ENCODE measurements around the gene CXorf65. TPM values are rescaled to one million over a fixed set of nuclear protein-coding genes. Genes with fewer than 3 reads are reported as not detected.
A peak's percentile ranks its signal among the peaks of the same experiment; 100 is the strongest.

The CXorf65 gene
- 10 to 100 TPM in 1 of 3 donors, 1 to 10 TPM in 2; 6.0 to 11.3 (median 6.6) TPM for total RNA-seq

DNA sequence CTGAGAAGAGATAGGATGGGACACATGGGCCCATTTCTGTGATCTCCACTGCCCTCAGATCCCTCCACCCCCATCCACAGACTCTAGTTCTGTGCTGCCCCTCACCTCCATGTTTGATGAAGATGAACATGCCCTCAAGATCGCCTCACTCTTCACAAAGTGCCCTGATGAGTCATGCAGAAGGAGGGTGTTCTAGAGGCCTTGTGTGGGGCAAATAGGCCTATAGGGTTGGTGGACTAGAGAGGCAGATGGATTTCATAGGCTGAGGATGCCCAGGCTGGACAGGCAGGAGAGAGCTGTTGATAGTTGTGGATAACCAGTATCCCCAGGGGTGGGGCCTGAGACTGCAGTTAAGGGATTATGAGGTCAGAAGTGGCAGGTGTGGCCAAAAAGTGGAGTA, at the start of gene CXorf65:
Gene CXorf65, minus strand, starts transcription at position 314 of the 400 bp plus-strand sequence. Its CDS starts 184 bp downstream, at position 130.
- ATAC-seq (peak in 1 of 2 donors; percentile 22), DNase-seq (no peak)
- peaks cover 62% of the 10 kb centered on the region for H3K4me1 Mint-ChIP-seq (ENCODE audit: low read depth)
- H3K4me3 Mint-ChIP-seq = peak within 1 kb of the TSS; percentile 96
- H3K36me3 Mint-ChIP-seq (ENCODE audit: insufficient read depth) = peaks cover 39% of the 10 kb centered on the region
- H3K9me3 Mint-ChIP-seq = no peaks in the 10 kb centered on the region
- no peaks in the 10 kb centered on the region for H3K27me3 Mint-ChIP-seq (ENCODE audit: low read depth)

DNA sequence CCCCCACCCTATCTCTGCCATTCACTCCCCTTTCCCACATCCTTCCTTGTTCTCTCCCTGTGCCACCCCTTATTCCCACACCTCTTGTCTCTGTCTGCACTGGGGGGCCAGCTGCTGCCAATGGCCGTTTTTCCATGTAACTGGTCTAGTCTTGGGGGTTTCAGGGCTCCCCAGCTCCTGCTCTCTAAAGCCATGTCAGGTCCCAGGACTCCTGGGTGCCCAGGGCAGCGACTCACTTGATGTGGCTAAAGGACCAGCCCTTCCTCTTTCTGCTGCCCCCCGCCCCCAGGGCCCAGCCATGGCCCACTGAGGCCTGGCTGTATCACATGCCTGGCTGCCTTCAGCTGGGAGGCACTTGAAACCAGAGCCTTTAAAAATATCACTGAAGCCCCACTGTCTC, 48.1 kb upstream of the CXorf65 start:
- Mint-ChIP-seq H3K4me1 (ENCODE audit: low read depth) (peaks cover 12% of the 10 kb centered on the region), H3K4me3 (no peak overlapping the region), H3K27me3 (ENCODE audit: low read depth) (no peaks in the 10 kb centered on the region), H3K36me3 (ENCODE audit: insufficient read depth) (no peaks in the 10 kb centered on the region), H3K9me3 (no peaks in the 10 kb centered on the region)
- DNase-seq = no peak
- no peak for ATAC-seq

DNA sequence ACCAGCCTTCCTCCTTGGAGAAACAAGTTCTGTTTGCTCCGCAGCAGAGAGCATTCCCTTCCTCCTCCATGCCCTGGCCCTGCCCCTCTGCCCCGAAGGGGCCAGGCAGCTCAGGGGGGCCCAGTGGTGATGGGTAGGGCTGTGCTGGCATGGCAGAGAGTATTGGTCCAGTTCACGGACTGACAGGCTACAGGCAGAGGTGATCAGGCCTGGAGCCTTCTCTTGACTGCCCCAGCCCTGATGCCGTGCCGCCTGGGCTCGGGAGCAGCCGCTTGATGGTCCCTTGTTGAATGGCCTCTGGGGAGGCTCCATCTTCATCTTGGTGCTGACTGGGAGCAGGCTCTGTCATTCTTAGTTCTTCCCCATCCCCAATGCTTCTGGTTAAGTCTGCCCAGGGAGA, 47.7 kb upstream of the CXorf65 start:
- Mint-ChIP-seq H3K9me3 (no peaks in the 10 kb centered on the region), H3K27me3 (ENCODE audit: low read depth) (no peaks in the 10 kb centered on the region), H3K4me3 (no peak overlapping the region), H3K4me1 (ENCODE audit: low read depth) (peaks cover 8% of the 10 kb centered on the region), H3K36me3 (ENCODE audit: insufficient read depth) (no peaks in the 10 kb centered on the region)
- ATAC-seq (no peak), DNase-seq (no peak)

DNA sequence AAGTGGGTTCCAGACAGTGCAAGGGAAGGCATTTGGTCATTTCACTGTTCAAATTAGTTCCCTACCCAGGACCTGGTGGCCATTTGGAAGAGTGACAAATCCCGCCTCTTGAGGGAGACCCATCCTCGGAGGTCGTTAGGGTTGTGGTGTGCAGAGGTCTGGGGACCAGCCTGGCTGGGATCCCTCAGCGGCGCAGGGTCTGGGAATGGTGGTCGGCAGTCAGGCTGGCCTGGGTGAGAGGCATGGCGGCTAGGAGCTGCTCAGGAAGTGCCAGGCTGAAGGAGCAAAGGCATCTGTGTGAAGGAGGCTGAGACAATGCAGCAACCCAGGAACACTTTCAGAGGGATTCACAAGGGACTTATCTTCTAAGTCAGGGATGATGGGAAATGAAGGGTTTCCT, 44.8 kb upstream of the CXorf65 start:
- H3K27me3 Mint-ChIP-seq (ENCODE audit: low read depth) = no peaks in the 10 kb centered on the region

DNA sequence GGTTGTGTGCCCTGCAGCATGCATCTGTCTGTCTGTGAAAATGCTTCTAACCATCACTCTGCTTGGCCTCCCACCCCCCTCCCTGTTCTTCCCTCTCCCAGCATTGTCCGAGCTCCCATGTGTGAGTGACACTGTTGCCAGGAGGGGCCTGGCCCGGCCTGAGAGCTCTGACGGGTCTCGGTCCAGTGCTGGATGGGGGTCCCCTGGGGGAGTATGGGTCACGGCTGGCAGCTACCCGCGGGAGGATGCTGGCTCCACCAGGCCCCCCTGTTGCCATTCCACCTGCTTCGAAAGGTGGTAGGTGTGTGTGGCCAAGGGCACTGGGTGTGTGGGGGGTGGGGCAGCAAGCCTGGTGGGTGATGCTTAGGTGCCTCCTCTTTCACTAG, 41.7 kb upstream of the CXorf65 start:
- Mint-ChIP-seq H3K4me3 (no peak overlapping the region), H3K36me3 (ENCODE audit: insufficient read depth) (no peaks in the 10 kb centered on the region), H3K4me1 (ENCODE audit: low read depth) (peaks cover 13% of the 10 kb centered on the region), H3K9me3 (no peaks in the 10 kb centered on the region), H3K27me3 (ENCODE audit: low read depth) (no peaks in the 10 kb centered on the region)
- DNase-seq (no peak), ATAC-seq (no peak)

More for the DNA sequence above, 44.8 kb upstream of the CXorf65 start:
- H3K4me1 Mint-ChIP-seq (ENCODE audit: low read depth) = peaks cover 4% of the 10 kb centered on the region
- H3K4me3 Mint-ChIP-seq = no peak overlapping the region
- no peak for ATAC-seq
- DNase-seq = no peak
- H3K9me3 Mint-ChIP-seq = no peaks in the 10 kb centered on the region
- H3K36me3 Mint-ChIP-seq (ENCODE audit: insufficient read depth) = no peaks in the 10 kb centered on the region

DNA sequence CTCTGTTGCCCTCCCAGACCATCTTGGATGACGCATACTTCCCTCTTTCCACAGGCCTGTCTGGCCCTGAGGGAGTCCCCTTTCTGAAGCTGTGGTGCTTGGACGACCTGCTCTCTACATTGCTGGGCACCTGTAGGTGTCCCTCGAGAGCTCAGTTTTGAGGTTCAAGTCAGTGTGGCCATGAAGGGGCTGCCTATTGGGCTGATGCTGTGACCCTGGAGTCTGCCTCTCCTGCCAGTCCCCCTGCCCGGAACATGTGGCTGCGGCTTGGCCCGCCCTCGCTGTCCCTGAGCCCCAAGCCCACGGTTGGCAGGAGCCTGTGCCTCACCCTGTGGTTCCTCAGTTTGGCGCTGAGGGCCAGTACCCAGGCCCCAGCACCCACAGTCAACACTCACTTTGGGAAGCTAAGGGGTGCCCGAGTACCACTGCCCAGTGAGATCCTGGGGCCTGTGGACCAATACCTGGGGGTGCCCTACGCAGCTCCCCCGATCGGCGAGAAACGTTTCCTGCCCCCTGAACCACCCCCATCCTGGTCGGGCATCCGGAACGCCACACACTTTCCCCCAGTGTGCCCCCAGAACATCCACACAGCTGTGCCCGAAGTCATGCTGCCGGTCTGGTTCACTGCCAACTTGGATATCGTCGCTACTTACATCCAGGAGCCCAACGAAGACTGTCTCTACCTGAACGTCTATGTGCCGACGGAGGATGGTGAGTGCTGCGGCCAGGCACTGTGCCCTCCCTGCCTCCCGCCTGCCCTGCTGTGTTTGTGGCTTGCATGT, 41.1 kb upstream of the CXorf65 start:
- Mint-ChIP-seq H3K36me3 (ENCODE audit: insufficient read depth) (no peaks in the 10 kb centered on the region), H3K4me1 (ENCODE audit: low read depth) (peaks cover 13% of the 10 kb centered on the region), H3K4me3 (no peak overlapping the region), H3K27me3 (ENCODE audit: low read depth) (no peaks in the 10 kb centered on the region), H3K9me3 (no peaks in the 10 kb centered on the region)
- DNase-seq (no peak), ATAC-seq (no peak)

DNA sequence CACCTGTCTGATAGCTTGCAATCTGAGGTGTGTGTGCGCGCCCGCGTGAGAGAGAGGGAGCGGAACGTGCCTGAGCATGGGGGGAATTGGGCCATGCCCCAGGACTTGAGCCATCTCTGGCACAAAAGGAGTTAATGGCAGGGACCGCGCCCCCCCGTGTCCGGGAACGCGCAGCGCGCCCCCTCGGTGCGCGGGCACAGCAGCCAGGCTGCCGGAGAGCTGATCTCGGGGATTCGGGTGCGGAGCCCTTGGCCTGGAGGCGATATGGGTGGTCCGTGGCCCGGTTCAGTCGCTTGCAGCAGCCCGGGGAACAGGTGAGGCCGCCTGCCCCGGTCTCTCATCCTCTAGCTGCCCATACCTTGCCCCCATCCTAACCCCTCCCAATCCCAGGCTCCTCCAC, 38.1 kb upstream of the CXorf65 start, which contains the start of gene NLGN3:
Gene NLGN3, plus strand, starts transcription at position 191 of the 400 bp plus-strand sequence. CDS start 2,909 bp downstream, outside the sequence.
- no peaks in the 10 kb centered on the region for H3K9me3 Mint-ChIP-seq
- DNase-seq (no peak), ATAC-seq (no peak)
- H3K27me3 Mint-ChIP-seq (ENCODE audit: low read depth) = no peaks in the 10 kb centered on the region
- H3K4me3 Mint-ChIP-seq = peak within 1 kb of the TSS; percentile 26
- H3K36me3 Mint-ChIP-seq (ENCODE audit: insufficient read depth) = no peaks in the 10 kb centered on the region
- H3K4me1 Mint-ChIP-seq (ENCODE audit: low read depth) = peaks cover 15% of the 10 kb centered on the region

DNA sequence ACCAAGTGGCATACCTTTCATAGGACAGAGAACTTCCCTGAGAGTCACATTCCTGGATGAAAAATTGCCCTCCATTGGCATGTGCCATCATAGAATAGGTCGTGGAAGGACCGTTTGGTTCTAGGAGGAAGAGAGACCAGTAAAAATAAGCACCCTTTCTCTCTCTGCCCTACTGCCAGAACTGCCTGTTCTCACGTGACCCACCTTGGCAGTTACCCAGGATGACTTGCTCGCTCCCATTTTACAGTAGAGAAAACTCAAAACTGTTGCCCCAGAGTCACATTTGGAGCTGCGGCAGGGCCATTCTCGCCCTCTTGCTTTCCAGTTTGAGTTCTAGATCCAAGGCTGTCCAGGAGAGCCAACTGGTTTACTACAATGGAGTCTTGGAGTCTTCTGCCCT, 37.0 kb upstream of the CXorf65 start:
- no peak overlapping the region for H3K4me3 Mint-ChIP-seq
- H3K36me3 Mint-ChIP-seq (ENCODE audit: insufficient read depth) = peaks cover 7% of the 10 kb centered on the region
- DNase-seq = no peak
- no peaks in the 10 kb centered on the region for H3K27me3 Mint-ChIP-seq (ENCODE audit: low read depth)
- H3K4me1 Mint-ChIP-seq (ENCODE audit: low read depth) = peaks cover 15% of the 10 kb centered on the region
- no peak for ATAC-seq
- H3K9me3 Mint-ChIP-seq = no peaks in the 10 kb centered on the region

DNA sequence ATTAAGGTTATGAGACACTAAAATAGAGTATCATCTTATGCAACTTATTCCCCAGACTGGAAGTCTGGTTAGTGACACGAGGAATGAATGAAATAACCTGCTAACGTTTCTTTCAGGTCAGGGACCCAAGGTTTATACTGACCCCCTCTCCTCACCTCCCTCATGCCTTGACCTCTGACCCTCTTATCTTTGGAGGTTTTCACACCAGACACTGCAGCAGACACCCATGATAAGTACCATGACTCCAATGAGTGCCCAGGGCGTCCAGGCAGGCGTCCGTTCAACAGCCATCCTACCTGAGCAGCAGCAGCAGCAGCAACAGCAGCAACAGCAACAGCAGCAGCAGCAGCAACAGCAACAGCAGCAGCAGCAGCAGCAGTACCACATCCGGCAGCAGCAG, 33.9 kb upstream of the CXorf65 start:
- no peaks in the 10 kb centered on the region for H3K9me3 Mint-ChIP-seq
- peaks cover 9% of the 10 kb centered on the region for H3K36me3 Mint-ChIP-seq (ENCODE audit: insufficient read depth)
- H3K4me1 Mint-ChIP-seq (ENCODE audit: low read depth) = peaks cover 8% of the 10 kb centered on the region

DNA sequence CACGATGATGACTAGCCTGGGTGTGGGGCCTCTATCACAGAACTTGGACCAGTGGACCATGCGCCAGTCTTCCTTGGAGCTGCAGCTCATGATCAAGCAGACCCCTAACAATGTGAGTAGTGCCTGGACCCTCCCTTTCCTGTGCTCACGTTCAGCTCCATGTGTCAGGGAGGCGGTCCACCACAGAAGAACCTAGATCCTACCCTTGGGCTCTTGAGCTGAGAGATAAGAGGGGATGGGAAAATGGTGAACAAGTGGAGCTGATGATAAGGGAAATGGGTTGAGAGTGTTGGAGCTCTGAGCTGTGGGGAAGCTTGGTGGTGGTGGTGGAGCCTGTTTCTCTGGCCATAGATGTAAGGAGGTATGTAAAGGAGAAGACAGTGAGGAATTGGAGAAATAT, 25.0 kb upstream of the CXorf65 start:
- H3K9me3 Mint-ChIP-seq = no peaks in the 10 kb centered on the region
- H3K27me3 Mint-ChIP-seq (ENCODE audit: low read depth) = no peaks in the 10 kb centered on the region
- H3K4me1 Mint-ChIP-seq (ENCODE audit: low read depth) = peaks cover 11% of the 10 kb centered on the region
- H3K36me3 Mint-ChIP-seq (ENCODE audit: insufficient read depth) = peaks cover 40% of the 10 kb centered on the region
- DNase-seq (no peak), ATAC-seq (no peak)
- no peak overlapping the region for H3K4me3 Mint-ChIP-seq

More for the DNA sequence above, 33.9 kb upstream of the CXorf65 start:
- DNase-seq (no peak), ATAC-seq (no peak)
- no peaks in the 10 kb centered on the region for H3K27me3 Mint-ChIP-seq (ENCODE audit: low read depth)
- no peak overlapping the region for H3K4me3 Mint-ChIP-seq

DNA sequence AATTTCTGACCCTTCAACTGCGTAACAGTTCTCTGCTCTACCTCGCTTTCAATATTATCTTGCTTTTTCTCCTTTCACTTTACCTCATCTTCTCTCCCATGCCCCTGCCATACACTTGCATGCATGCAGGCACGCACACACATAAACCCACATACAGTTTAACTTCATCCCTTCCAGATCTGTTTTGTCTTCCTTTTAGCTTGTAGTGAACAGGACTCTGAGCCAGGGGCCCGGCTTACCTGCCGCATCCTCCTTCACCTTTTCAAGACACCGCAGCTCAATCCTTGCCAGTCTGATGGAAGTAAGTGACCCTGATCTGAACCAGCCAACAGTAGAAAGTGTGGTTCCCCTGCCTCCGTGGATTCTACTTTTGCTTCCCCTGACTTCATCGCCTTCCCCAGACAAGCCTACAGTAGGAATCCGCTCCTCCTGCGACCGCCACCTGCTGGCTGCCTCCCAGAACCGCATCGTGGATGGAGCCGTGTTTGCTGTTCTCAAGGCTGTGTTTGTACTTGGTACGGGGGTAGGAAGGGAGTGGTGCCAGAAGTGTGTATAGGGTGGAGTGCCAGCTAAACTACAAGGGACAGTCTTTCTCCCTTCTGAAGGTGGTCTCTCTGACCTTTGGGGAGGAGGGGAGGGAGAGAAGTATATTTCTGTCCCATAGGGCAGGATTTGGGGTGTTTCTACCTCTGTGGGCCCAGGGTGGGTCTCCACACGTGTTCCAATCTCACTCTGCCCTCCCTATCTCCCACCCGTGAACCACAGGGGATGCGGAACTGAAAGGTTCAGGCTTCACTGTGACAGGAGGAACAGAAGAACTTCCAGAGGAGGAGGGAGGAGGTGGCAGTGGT, 22.6 kb upstream of the CXorf65 start:
- H3K9me3 Mint-ChIP-seq = no peaks in the 10 kb centered on the region
- DNase-seq = peak; percentile 80
- ATAC-seq = peak; percentile 92 to 94

DNA sequence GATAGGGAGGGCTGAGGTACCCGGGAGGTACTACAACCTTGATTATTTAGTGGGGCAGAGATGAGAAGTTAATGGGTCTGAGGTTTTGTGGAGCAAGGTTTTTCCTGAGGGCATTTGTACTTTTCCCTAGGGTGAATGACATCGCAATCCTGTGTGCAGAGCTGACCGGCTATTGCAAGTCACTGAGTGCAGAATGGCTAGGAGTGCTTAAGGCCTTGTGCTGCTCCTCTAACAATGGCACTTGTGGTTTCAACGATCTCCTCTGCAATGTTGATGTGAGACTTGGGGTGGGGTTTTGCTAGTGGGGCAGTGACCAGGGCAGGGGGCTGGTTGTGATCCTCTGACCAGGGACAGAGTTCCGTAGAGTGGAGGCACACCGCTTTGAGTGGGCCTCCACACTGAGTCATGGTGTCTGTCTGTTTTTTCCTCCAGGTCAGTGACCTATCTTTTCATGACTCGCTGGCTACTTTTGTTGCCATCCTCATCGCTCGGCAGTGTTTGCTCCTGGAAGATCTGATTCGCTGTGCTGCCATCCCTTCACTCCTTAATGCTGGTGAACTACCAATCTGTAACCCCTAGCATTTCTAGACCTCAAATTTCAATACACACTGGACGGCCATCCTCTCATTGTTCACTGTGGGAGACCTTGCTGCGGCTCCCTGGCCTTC, 21.8 kb upstream of the CXorf65 start:
- no peaks in the 10 kb centered on the region for H3K9me3 Mint-ChIP-seq
- no peak for ATAC-seq

More for the DNA sequence above, 22.6 kb upstream of the CXorf65 start:
- H3K4me1 Mint-ChIP-seq (ENCODE audit: low read depth) = peaks cover 14% of the 10 kb centered on the region
- no peak overlapping the region for H3K4me3 Mint-ChIP-seq
- no peaks in the 10 kb centered on the region for H3K27me3 Mint-ChIP-seq (ENCODE audit: low read depth)
- H3K36me3 Mint-ChIP-seq (ENCODE audit: insufficient read depth) = peaks cover 34% of the 10 kb centered on the region

DNA sequence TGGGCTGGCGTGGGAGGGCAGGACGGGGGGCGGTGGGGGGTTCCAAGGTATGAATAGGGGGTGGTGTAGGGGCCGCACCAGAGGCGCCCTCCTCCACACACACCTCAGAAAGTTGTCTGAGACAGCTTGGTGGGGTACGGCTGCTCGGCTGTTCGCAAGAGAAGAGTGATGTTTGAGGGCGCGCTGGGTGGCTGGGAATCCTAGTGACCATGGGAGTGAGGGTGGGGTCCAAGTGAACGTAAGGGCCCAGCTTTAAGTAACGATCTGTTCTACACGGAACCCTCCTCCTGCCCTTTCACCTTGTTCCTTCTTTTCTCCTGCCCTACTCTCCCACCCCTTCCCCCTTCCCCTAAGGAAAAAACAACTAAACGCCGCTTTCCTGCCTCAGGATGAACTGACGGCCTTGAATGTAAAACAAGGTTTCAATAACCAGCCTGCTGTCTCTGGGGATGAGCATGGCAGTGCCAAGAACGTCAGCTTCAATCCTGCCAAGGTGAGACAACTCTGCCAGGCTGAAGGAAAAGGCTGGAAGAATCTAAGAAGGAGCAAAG, 12.5 kb upstream of the CXorf65 start:
- Mint-ChIP-seq H3K4me1 (ENCODE audit: low read depth) (peaks cover 21% of the 10 kb centered on the region), H3K36me3 (ENCODE audit: insufficient read depth) (peaks cover 15% of the 10 kb centered on the region), H3K27me3 (ENCODE audit: low read depth) (no peaks in the 10 kb centered on the region), H3K9me3 (no peaks in the 10 kb centered on the region), H3K4me3 (peak overlapping the region; percentile 86)
- ATAC-seq (peak; percentile 26 to 35), DNase-seq (no peak)

More for the DNA sequence above, 21.8 kb upstream of the CXorf65 start:
- Mint-ChIP-seq H3K27me3 (ENCODE audit: low read depth) (no peaks in the 10 kb centered on the region), H3K4me1 (ENCODE audit: low read depth) (peaks cover 14% of the 10 kb centered on the region), H3K36me3 (ENCODE audit: insufficient read depth) (peaks cover 34% of the 10 kb centered on the region), H3K4me3 (no peak overlapping the region)
- DNase-seq = no peak
